ENCODE results near the gene ATL2.

- no peak for TF ChIP-seq CTCF (IDR thresholded peaks at IDR 0.05; ENCODE audit: borderline replicate concordance, extremely low read depth, low read length, poor library complexity, severe bottlenecking)
- no peak for TF ChIP-seq EZH2 (IDR thresholded peaks at IDR 0.05; ENCODE audit: borderline replicate concordance, low read depth, low read length, severe bottlenecking)
Observed at GRCh38 chr2:38264396-38265221, 112.5 kb downstream of the ATL2 start.

Data from DND-41 (cell line).